IMR-90 (cell line): Measurements from ENCODE around the gene HIRA. TPM values are rescaled to one million over a fixed set of nuclear protein-coding genes. Genes with fewer than 3 reads are reported as not detected.

Source experiments
- ATAC-seq: fragments of 200-7000 bp; cut with Tn5 transposase; 2 replicates; pipeline ENCODE4 v1.9.1; 2020; ENCODE audit warnings: low read depth, mild to moderate bottlenecking, moderate library complexity
- BruUV-seq: library from RNA; stranded (reverse); fragments of 400-500 nt; replicated peaks from 2 replicates; lab custom pipeline; 2021; lab: Mats Ljungman, UMichigan
- CTCF ChIA-PET: fragments of 300-600 bp; formaldehyde crosslinking; extraction: SDS; loops from one replicate; lab custom pipeline; 2021; ENCODE audit warnings: antibody characterized with exemption; lab: Yijun Ruan, JAX
- POLR2A ChIA-PET: fragments of 300-600 bp; sonication (Branson Sonifier 250); formaldehyde crosslinking; loops from one replicate; lab custom pipeline; 2022; ENCODE audit warnings: antibody characterized with exemption; ENCODE audit not compliant: unreplicated experiment; lab: Charles Lee
- DNase-seq: peaks from one replicate; pipeline ENCODE4 v3.0.0; 2013
- H2AFZ ChIP-seq: replicated peaks from 2 replicates; pipeline ENCODE3; 2013; ENCODE audit warnings: low read length, mild to moderate bottlenecking; ENCODE audit not compliant: poor library complexity
- H2AK5ac ChIP-seq: 2 replicates; pipeline ENCODE4 v1.6.1; 2013; ENCODE audit warnings: low read depth, low read length, inconsistent platforms
- H2AK9ac ChIP-seq: replicated peaks from 2 replicates; pipeline ENCODE3; 2013; ENCODE audit warnings: mild to moderate bottlenecking, low read depth, low read length, moderate library complexity; ENCODE audit not compliant: poor library complexity
- H2BK120ac ChIP-seq: 2 replicates; pipeline ENCODE4 v1.6.1; 2013; ENCODE audit warnings: low read depth, low read length, inconsistent platforms
- H2BK15ac ChIP-seq: 3 replicates; pipeline ENCODE4 v1.6.1; 2013; ENCODE audit warnings: low read depth, low read length, inconsistent platforms
- H2BK20ac ChIP-seq: 2 replicates; pipeline ENCODE4 v1.6.1; 2013; ENCODE audit warnings: low read depth, mild to moderate bottlenecking, inconsistent platforms, low read length, moderate library complexity
- H2BK5ac ChIP-seq: 2 replicates; pipeline ENCODE4 v1.6.1; 2013; ENCODE audit warnings: mild to moderate bottlenecking, low read depth, low read length, inconsistent platforms; ENCODE audit not compliant: poor library complexity, severe bottlenecking
- H3K14ac ChIP-seq: replicated peaks from 2 replicates; pipeline ENCODE4 v1.6.1; 2013; ENCODE audit warnings: low read depth, low read length, inconsistent platforms
- H3K18ac ChIP-seq: 2 replicates; pipeline ENCODE4 v1.6.1; 2013; ENCODE audit warnings: low read depth, low read length, control low read depth
- H3K23ac ChIP-seq: 2 replicates; pipeline ENCODE4 v1.6.1; 2013; ENCODE audit warnings: low read depth, low read length, inconsistent platforms
- H3K27ac ChIP-seq: 2 replicates; pipeline ENCODE4 v1.5.1; 2013; ENCODE audit warnings: mild to moderate bottlenecking, control low read depth, low read length; ENCODE audit not compliant: insufficient read depth
- H3K27me3 ChIP-seq: 2 replicates; pipeline ENCODE4 v1.6.1; 2013; ENCODE audit warnings: low read length; ENCODE audit not compliant: control insufficient read depth, insufficient read depth
- H3K36me3 ChIP-seq: 2 replicates; pipeline ENCODE4 v1.6.1; 2013; ENCODE audit warnings: low read length, mixed read lengths; ENCODE audit not compliant: control insufficient read depth, insufficient read depth
- H3K4ac ChIP-seq: 2 replicates; pipeline ENCODE4 v1.6.1; 2013; ENCODE audit warnings: low read depth, low read length, inconsistent platforms
- H3K4me1 ChIP-seq: 2 replicates; pipeline ENCODE4 v1.6.1; 2013; ENCODE audit warnings: low read length, mixed read lengths; ENCODE audit not compliant: control insufficient read depth, insufficient read depth
- H3K4me2 ChIP-seq: 2 replicates; pipeline ENCODE4 v1.6.1; 2013; ENCODE audit warnings: low read depth, mild to moderate bottlenecking, control low read depth, low read length, moderate library complexity
- H3K4me3 ChIP-seq: 2 replicates; pipeline ENCODE4 v1.5.1; 2013; ENCODE audit warnings: low read depth, mild to moderate bottlenecking, control low read depth, low read length, moderate library complexity; ENCODE audit not compliant: insufficient read depth
- H3K56ac ChIP-seq: 2 replicates; pipeline ENCODE4 v1.6.1; 2013; ENCODE audit warnings: low read length, inconsistent platforms; ENCODE audit not compliant: insufficient read depth; ENCODE audit errors: extremely low read depth
- H3K79me1 ChIP-seq, 2 experiments: 2 replicates each; pipeline ENCODE4 v1.6.1; 2013; ENCODE audit warnings: low read length in 2 of 2, inconsistent platforms in 1 of 2, low read depth in 1 of 2
- H3K9ac ChIP-seq: 2 replicates; pipeline ENCODE4 v1.6.1; 2013; ENCODE audit warnings: low read depth, low read length, control low read depth
- H3K9me1 ChIP-seq: 2 replicates; pipeline ENCODE4 v1.6.1; 2013; ENCODE audit warnings: low read length, inconsistent platforms; ENCODE audit not compliant: insufficient read depth
- H3K9me3 ChIP-seq: 2 replicates; pipeline ENCODE4 v1.6.1; 2013; ENCODE audit warnings: low read length; ENCODE audit not compliant: control insufficient read depth, insufficient read depth
- H4K20me1 ChIP-seq: 2 replicates; pipeline ENCODE4 v1.6.1; 2013; ENCODE audit warnings: low read length, inconsistent platforms; ENCODE audit not compliant: insufficient read depth
- H4K5ac ChIP-seq: 2 replicates; pipeline ENCODE4 v1.6.1; 2013; ENCODE audit warnings: mild to moderate bottlenecking, low read depth, low read length, control low read depth
- H4K8ac ChIP-seq, 2 experiments: 2 replicates each; pipeline ENCODE4 v1.6.1; 2013; ENCODE audit warnings: low read depth in 2 of 2, low read length in 2 of 2, control low read depth in 1 of 2, inconsistent platforms in 1 of 2
- H4K91ac ChIP-seq: 2 replicates; pipeline ENCODE4 v1.6.1; 2013; ENCODE audit warnings: low read depth, low read length, inconsistent platforms; ENCODE audit not compliant: insufficient read depth
- CEBPB ChIP-seq: IDR thresholded peaks from 2 replicates; pipeline ENCODE4 v1.6.1; 2012; ENCODE audit warnings: low read depth, low read length, improper control_type of control experiment
- MAZ ChIP-seq: IDR thresholded peaks from 2 replicates; pipeline ENCODE4 v1.6.1; 2012; ENCODE audit warnings: low read depth, mild to moderate bottlenecking, low read length, improper control_type of control experiment, moderate library complexity, borderline replicate concordance
- MXI1 ChIP-seq: IDR thresholded peaks from 2 replicates; pipeline ENCODE4 v1.6.1; 2012; ENCODE audit warnings: low read depth, mild to moderate bottlenecking, low read length, moderate library complexity, borderline replicate concordance
- NFE2L2 ChIP-seq: fragments of 150-350 bp; IDR thresholded peaks from 2 replicates; pipeline ENCODE4 v1.6.1; 2016; ENCODE audit warnings: low read depth, mild to moderate bottlenecking, low read length
- WGBS, 2 experiments: methylation state at CpG; one replicate each; pipeline versions ENCODE4 v1.1.5 to v1.1.7; 2013; ENCODE audit warnings: missing lambda C conversion rate in 2 of 2; ENCODE audit not compliant: insufficient read length in 1 of 2; ENCODE audit errors: extremely low coverage in 2 of 2; 5-methylcytosine and 5-hydroxymethylcytosine counted together
- dilution Hi-C: fragments of 300-500 bp; cut with HindIII; formaldehyde crosslinking; loops from one replicate; pipeline ENCODE4 v1.14.3; 2018; ENCODE audit warnings: low sequenced_read_pairs; ENCODE audit not compliant: unreplicated experiment
- in situ Hi-C: fragments of 300-500 bp; cut with MboI; formaldehyde crosslinking; loops from 3 replicates; pipeline ENCODE4 v1.14.3; 2019; ENCODE audit warnings: low sequenced_read_pairs, inconsistent platforms, mixed read lengths
- intact Hi-C: fragments of 100-400 bp; cut with micrococcal nuclease; formaldehyde crosslinking; loops from 2 replicates; pipeline ENCODE4 v1.10.0; 2022
- polyA plus RNA-seq, 3 experiments: library from polyadenylated mRNA; depleted of rRNA; stranded (reverse); fragments of >200 nt; gene quantifications; 2 replicates each; pipeline ENCODE4 v1.2.3, GENCODE V29; 2012; ENCODE audit warnings: low replicate concordance in 1 of 3
- total RNA-seq: library from RNA; depleted of rRNA; stranded (reverse); fragments of >200 nt; gene quantifications from 2 replicates; pipeline ENCODE4 v1.2.3, GENCODE V29; 2012
- TF ChIP-seq, protein P1 (sequence below): conservative IDR thresholded peaks from 2 replicates; pipeline ENCODE4 v1.5.1; 2012; ENCODE audit warnings: mild to moderate bottlenecking, low read depth, low read length, improper control_type of control experiment

HIRA gene
- total and polyA plus RNA-seq, 2 of the 4 experiments (the other 2 are of a cell fraction), result 14.5 to 24.2 TPM

DNA sequence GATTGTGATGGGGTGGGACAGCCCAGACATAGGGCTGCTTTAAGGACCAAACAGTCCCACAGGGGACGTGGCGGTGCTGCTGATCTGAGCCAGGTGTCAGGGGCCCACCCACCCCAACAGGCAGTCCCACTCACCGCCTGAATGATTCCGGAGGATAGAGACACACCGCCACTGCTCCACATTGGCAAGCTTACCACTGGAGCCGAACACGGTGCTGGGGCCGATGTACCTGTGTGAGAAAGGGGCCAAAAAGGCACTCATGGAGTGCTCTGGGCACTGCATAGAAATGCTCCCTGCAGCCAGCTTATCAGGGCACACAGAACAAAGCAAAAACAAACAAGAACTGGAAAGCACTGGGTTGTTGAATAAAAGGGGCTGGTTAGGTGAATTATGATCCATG is 25.9 kb downstream of the HIRA start:
- H4K91ac ChIP-seq, result no peak overlapping the region
- dilution Hi-C loops, result no loop called here
- H3K4me2 ChIP-seq, result no peak overlapping the region
- intact Hi-C loops, result no loop called here
- H3K27ac ChIP-seq, result no peak overlapping the region
- no peak for TF ChIP-seq NFE2L2
- TF ChIP-seq, protein P1, sequence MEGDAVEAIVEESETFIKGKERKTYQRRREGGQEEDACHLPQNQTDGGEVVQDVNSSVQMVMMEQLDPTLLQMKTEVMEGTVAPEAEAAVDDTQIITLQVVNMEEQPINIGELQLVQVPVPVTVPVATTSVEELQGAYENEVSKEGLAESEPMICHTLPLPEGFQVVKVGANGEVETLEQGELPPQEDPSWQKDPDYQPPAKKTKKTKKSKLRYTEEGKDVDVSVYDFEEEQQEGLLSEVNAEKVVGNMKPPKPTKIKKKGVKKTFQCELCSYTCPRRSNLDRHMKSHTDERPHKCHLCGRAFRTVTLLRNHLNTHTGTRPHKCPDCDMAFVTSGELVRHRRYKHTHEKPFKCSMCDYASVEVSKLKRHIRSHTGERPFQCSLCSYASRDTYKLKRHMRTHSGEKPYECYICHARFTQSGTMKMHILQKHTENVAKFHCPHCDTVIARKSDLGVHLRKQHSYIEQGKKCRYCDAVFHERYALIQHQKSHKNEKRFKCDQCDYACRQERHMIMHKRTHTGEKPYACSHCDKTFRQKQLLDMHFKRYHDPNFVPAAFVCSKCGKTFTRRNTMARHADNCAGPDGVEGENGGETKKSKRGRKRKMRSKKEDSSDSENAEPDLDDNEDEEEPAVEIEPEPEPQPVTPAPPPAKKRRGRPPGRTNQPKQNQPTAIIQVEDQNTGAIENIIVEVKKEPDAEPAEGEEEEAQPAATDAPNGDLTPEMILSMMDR, result no peak
- no peak for TF ChIP-seq MAZ
- no peak for TF ChIP-seq MXI1
- TF ChIP-seq CEBPB, result no peak
- no peaks in the 10 kb centered on the region for H3K27me3 ChIP-seq
- H2AK9ac ChIP-seq, result no peak overlapping the region
- H2AK5ac ChIP-seq, result no peak overlapping the region
- H3K18ac ChIP-seq, result no peak overlapping the region
- H2BK5ac ChIP-seq, result no peak overlapping the region
- no peak overlapping the region for H2BK20ac ChIP-seq
- no peak overlapping the region for H3K23ac ChIP-seq
- ChIA-PET POLR2A (no interaction called here), CTCF (no interaction called here)
- H4K5ac ChIP-seq, result no peak overlapping the region
- no peak overlapping the region for H3K14ac ChIP-seq
- H3K4me1 ChIP-seq, result peaks cover 3% of the 10 kb centered on the region
- H3K56ac ChIP-seq, result no peak overlapping the region
- peaks cover 29 to 60% of the 10 kb centered on the region in 2 experiments for H3K79me1 ChIP-seq
- WGBS, 2 experiments, result 100% methylated on average over 4 of the region's 8 CpGs; no CpG with 5 or more reads in 1 of the 2 experiments
- H3K9me1 ChIP-seq, result peaks cover 13% of the 10 kb centered on the region
- BruUV-seq, result no TSS peak
- no peak overlapping the region for H3K4me3 ChIP-seq
- H3K9me3 ChIP-seq, result no peaks in the 10 kb centered on the region
- no peak overlapping the region for H2AFZ ChIP-seq
- H2BK15ac ChIP-seq, result no peak overlapping the region
- peaks cover 48% of the 10 kb centered on the region for H3K36me3 ChIP-seq
- H3K9ac ChIP-seq, result no peak overlapping the region
- no peak overlapping the region for H4K8ac ChIP-seq
- H3K4ac ChIP-seq, result no peak overlapping the region
- in situ Hi-C loops, result no loop called here
- peaks cover 7% of the 10 kb centered on the region; the same call in 1 of the 2 replicates for H4K20me1 ChIP-seq
- DNase-seq (no peak), ATAC-seq (no peak)
- H2BK120ac ChIP-seq, result no peak overlapping the region
